Right kidney (tissue), 1 donor: ENCODE data around the gene ASB4.

Source experiments
- DNase-seq: peaks from one replicate; pipeline ENCODE4 v3.0.0-alpha.2; 2016

Gene ASB4

GRCh38 chr7:95526128-95526738 is 40.5 kb downstream of the ASB4 start:
- peak; percentile 29 for DNase-seq

DNA sequence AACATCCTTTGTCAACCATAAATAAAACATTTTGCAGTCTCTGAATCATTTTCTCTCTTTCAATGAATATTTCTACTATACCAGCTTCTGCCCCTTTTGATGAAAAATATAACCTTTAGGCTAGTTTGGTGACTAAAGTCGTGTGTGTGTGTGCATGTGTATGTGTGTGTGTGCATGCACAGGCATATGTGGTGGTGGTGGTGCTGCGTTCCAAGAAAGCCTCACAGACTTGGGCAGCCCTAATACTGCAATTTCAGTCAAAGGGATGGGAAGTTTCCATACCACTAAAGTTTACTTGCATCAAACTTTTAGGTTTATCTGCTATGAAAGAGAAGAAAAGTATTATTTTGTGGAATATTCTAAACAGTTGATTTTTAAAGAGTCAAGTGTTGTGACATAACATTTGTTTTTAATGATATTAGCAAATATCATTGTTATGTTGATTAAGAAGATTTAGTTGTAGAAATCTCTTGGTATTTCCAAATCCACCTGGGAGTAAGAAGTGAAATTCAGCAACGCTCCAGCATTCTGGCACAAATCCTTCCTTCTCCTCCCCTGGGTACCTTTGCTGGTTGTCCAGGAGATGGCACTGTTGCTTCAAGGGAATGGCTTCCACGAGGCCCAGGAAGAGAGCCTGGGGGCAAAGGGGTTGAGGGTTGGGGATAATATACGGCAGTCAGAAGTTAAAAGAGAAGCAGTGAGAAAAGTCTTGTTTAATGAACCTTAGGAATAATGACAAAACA is 41.5 kb downstream of the ASB4 start:
- peak; percentile 32 for DNase-seq

- peak; percentile 25 for DNase-seq
Observed at GRCh38 chr7:95527776-95528250, 42.1 kb downstream of the ASB4 start.

DNA sequence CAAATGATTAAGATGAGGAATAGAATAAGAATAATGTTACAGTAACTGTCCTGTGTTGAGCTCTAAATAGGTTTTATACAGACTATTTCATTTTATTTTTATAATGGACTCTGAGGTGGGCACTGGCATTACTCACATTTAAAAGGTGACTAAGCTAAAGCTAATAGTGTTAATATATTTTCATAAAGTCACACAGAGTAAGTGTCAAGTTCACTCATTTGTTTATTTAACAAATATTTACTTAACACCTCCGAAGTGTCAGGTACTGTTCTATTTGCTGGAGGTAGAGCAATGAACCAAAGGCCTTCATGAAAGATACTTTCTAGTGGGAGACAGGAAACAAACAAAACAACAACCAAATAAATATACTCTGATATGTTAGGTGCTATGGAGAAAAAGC is 44.0 kb downstream of the ASB4 start:
- no peak for DNase-seq

DNA sequence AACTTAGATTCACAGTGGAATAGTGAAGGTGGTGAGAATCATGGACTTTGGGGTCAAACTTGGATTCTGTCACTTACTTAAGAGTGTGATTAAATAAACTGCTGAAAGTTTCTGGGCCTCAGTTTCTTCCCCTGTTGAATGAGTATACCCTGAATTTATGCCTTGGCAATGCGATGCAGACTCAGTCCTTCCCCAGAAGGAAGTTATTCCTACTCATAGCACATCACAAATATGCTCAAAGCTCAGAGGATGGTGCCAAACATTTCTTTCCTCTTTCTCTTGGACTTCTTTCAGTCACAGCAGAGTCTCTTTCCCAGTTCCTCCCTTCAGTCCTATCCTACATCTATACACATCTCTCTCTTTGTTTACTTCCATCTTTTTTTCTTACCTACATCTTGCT is 45.1 kb downstream of the ASB4 start:
- DNase-seq, result no peak

DNA sequence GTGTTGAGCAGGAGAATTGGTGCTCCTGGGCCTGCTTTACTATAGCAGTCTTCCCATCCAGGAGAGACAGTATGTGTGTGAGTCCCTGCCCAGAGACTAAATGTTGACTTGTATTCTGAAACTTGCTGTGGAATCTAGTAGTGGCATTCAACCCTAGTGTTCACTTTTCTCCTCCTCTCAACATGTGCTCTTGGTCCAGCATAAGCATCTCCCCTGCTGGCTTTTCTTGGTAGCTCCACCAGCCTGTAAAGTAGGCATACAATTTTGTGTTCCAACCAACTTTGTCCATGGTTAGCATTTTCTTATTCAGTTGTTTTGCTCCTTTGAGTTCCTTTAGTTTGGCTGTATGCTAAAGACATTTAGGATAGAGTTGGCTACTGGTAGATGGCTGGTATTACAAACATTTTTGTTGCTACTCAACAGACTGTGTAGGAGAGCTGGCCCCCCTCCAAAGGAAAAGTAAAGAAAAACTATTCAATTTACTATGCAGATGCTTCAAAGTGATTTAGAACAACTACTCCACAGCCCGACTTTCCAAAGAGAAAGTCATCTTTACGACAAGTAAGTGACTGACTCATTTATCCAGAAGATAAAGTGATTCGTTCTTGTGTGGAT is 46.0 kb downstream of the ASB4 start:
- no peak for DNase-seq

DNA sequence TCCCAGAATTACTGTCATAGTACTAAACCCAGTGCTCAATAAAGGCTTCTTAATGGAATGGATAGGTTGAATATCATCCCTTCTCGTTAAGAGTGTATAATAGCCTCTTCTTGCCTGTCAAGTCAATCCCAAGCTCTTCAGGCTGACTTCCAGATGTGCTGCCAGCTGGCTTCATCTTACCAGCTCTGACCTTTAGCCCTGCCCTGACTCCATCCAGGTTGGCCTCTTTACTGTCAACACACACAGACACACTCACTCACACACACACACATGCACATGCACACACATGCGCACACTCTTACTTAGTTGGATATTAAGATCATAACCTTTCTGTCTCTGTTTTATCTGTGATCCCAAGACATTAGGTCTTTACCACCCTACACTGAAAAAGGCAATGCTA is 49.1 kb downstream of the ASB4 start:
- no peak for DNase-seq

DNA sequence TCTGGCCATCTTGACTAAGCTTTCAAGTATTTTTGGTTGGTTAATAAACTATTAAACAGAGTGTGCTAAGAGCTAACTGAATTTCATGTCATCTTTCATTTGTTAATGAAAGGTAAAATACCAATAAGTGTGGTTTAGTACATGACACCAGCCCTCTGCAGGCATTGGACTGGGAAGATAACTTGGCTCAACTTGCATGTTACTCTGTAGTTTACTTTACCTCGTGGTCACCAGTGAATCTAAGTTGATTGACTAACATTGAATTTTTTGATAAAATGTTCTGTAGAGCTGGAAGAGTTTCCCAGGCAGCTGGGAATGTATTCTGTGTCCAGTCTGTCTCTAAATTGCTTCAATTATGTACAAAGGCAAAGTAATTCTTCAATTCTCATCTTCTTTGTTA is 49.9 kb downstream of the ASB4 start:
- DNase-seq, result no peak

GRCh38 chr7:95536656-95537311 is 51.0 kb downstream of the ASB4 start:
- no peak for DNase-seq

GRCh38 chr7:95537468-95537867 is 51.7 kb downstream of the ASB4 start:
- no peak for DNase-seq

GRCh38 chr7:95539426-95539825 is 53.7 kb downstream of the ASB4 start:
- DNase-seq, result no peak

DNA sequence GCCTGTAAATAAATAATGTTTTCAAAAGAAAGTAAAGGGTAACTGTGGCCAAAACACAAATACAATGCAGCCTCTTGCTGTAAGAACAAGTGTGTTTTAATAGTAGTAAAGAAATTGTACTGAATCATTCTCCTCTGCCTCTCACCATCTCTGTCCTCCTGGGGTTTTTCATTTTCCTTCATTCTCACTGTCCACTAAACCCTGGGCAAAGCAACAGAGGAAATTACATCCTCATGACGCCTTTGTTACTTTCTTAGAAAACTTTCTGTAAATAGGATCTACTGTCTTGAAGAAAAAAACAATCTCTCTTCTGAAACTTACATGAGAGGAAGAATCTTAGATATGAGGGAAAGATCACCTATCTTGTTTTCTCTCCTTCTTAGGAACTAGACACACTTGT is 54.6 kb downstream of the ASB4 start:
- no peak for DNase-seq

GRCh38 chr7:95543312-95543711 is 57.6 kb downstream of the ASB4 start:
- no peak for DNase-seq

- DNase-seq, result no peak
Observed at GRCh38 chr7:95544171-95544570, 58.4 kb downstream of the ASB4 start.

DNA sequence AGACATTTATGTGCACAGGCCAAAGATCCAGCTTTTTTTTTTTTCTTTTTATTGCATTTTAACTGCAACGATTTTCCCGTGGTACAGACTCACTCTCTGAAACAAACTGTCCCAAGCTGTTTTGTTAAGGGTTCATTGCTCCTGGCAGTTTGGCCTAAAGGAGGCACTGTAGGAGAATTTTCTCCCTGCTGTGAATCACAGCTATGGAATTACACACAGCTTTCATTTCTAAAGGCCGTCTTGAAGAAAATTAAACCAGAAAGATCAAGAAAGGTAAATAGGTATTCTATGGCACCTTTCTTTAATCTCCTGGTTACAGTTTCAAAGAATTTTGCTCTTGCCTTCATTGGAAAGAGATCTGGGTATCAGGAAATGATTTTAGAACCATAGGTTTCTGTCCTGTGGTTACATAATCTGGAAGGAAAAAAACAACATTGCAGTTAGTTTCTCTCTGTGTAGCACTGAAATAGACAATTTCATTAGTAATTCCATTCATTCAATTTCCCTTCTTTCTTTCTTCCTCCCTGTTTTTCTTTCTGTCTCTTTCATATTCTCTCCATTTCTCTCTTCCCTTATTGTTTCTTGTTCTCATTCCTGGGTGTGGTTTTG is 59.4 kb downstream of the ASB4 start:
- DNase-seq, result peak; percentile 42

DNA sequence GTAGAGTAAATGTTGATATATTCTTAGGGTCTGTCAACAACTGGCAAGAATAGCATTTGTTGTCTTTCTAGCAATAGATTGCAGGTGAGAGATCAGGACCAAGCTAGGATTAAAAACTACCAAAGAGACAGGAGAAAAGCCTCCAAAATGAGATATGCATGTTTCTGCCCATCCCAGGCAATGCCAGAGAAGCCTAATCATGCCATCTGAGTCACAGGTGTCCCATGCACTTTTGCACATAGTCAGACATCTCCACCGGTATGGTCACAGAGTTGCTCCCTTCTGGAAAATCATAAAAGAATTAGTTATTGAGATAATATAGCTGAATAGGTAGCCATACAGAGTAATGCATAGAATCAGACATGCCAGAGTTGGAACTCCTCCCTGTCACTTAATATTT is 59.9 kb downstream of the ASB4 start:
- no peak for DNase-seq

DNA sequence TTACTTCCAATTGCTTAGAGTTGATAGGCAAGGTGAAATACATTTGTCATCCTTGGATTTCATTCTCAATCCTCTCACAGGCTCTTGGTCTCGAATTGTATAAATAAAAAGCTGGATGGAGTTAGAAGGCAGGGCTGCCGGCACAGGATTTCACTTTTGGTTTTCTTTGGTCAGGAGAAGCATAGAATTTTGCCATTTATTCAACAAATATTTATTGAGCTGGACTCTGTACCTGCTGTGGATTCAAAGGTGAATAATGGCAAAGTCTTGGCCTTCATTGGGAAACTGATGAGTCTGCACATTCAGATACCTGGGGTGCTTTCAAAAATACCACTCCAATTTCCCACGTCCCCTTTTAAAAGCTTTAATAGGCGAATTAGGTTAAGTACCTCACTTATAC is 60.9 kb downstream of the ASB4 start:
- DNase-seq, result no peak

DNA sequence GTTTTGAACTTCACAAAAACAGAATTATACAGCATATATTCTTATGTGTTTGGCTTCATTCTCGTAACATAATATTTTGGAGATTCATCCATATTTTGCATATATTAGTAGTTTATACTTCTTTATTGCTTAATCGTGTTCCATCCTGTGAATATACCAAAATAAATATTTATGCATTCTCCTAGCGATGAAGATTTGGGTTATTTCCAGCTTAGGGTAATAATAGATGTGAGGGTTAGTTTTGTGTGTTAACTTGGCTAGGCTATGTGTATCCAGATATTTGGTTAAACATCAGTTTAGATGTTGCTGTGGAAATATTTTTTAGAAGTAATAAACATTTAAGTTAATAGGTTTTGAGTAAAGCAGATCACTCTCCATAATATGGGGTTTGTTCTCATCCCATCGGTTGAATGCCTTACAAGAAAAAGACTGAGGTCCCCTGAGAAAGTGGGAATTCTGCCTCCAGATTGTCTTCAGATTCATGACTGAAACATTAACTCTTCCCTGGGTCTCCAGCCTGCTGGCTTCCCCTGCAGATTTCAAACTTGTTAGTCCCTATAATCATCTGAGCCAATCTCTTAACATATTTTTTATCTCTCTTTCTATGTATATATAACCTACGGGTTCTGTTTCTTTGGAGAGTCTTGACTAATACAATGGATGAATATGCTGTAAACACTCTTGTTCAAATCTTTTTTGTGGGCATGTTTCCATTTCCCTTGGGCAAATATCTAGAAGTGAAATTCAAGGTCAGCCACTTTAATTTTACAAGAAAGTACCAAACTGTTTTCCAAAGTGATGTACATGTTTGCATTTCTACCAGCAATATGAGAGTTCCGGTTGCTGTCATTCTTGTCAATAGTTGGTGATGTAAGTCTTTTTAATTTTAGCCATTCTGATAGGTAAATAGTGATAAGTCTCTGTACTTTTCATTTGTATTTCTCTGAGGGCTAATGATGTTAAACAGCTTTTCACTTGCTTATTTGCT is 61.9 kb downstream of the ASB4 start:
- DNase-seq, result no peak

- DNase-seq, result no peak
Observed at GRCh38 chr7:95549818-95550529, 64.2 kb downstream of the ASB4 start.

- no peak for DNase-seq
Observed at GRCh38 chr7:95550546-95550945, 64.8 kb downstream of the ASB4 start.
